Thoracic aorta (tissue), 2 donors: ENCODE measurements around the gene PTPRN2. TPM values are rescaled to one million over a fixed set of nuclear protein-coding genes. Genes with fewer than 3 reads are reported as not detected.

ENCODE experiments used
- ATAC-seq: fragments of 150-250 bp; one replicate; pipeline ENCODE4 v1.8.0; 2017; ENCODE audit warnings: low read depth; ENCODE audit not compliant: insufficient number of reproducible peaks, low FRiP score
- DNase-seq: peaks from one replicate; pipeline ENCODE4 v3.0.0-alpha.2; 2020; ENCODE audit warnings: low spot score
- H3K27ac ChIP-seq, 2 donors: fragments of 200-600 bp; sonication (generic); 1 replicate in 1 of 2; 2 replicates in 1 of 2; pipeline ENCODE4 v1.5.1; 2016; ENCODE audit warnings: mild to moderate bottlenecking in 2 of 2, moderate library complexity in 2 of 2
- H3K27me3 ChIP-seq: fragments of 200-600 bp; sonication (generic); replicated peaks from 2 replicates; pipeline ENCODE4 v1.6.0; 2016; ENCODE audit warnings: mild to moderate bottlenecking; ENCODE audit not compliant: insufficient read depth
- H3K36me3 ChIP-seq: fragments of 200-600 bp; sonication (generic); one replicate; pipeline ENCODE4 v1.5.1; 2016
- H3K4me1 ChIP-seq, 2 donors: fragments of 200-600 bp; sonication (generic); 1 replicate in 1 of 2; 2 replicates in 1 of 2; pipeline versions ENCODE4 v1.5.1 to v1.6.0; 2016; ENCODE audit warnings: low read depth in 2 of 2, mild to moderate bottlenecking in 1 of 2; ENCODE audit not compliant: control insufficient read depth in 1 of 2
- H3K4me3 ChIP-seq: fragments of 200-600 bp; sonication (generic); 2 replicates; pipeline ENCODE4 v1.5.1; 2016; ENCODE audit warnings: mild to moderate bottlenecking
- H3K9me3 ChIP-seq: fragments of 200-600 bp; sonication (generic); 2 replicates; pipeline ENCODE4 v1.5.1; 2016
- total RNA-seq, 2 donors: library from RNA; depleted of rRNA; stranded (reverse); fragments of >200 nt; gene quantifications; one replicate each; pipeline versions ENCODE4 v1.1.0 to v1.2.3, GENCODE V29; 2016
- TF ChIP-seq, protein P1 (sequence below): fragments of 200-600 bp; sonication (generic); IDR thresholded peaks from one replicate; pipeline ENCODE4 v1.5.1; 2019; ENCODE audit warnings: antibody characterized with exemption

The PTPRN2 gene
- total RNA-seq, 2 donors from 2014 or later = 2.2 to 3.1 TPM

DNA sequence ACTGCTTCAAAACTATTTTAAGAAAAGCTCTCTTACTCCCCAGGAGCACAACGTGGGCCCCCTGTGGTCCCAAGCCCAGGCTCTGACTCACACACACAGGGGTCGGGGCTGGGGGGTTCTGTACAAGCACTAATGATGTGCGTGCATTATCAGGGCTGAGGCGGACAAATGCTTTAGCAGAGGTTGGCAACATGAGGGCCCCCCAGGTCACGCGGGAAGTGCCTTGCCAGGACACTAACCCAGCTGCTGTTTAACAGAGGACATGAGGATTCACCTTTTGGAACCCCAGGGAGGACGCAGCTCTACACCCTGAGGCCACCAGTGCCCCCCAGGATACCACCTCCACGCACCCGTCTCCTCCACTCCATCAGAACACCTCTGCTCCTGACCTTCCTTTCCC is 908.0 kb downstream of the PTPRN2 start:
- ATAC-seq = no peak
- H3K27me3 ChIP-seq = peaks cover 15% of the 10 kb centered on the region
- no peaks in the 10 kb centered on the region for H3K9me3 ChIP-seq
- no peaks in the 10 kb centered on the region for H3K4me1 ChIP-seq
- DNase-seq = no peak
- no peaks in the 10 kb centered on the region for H3K36me3 ChIP-seq
- no peak overlapping the region for H3K4me3 ChIP-seq
- H3K27ac ChIP-seq = no peak overlapping the region
- TF ChIP-seq, protein P1, sequence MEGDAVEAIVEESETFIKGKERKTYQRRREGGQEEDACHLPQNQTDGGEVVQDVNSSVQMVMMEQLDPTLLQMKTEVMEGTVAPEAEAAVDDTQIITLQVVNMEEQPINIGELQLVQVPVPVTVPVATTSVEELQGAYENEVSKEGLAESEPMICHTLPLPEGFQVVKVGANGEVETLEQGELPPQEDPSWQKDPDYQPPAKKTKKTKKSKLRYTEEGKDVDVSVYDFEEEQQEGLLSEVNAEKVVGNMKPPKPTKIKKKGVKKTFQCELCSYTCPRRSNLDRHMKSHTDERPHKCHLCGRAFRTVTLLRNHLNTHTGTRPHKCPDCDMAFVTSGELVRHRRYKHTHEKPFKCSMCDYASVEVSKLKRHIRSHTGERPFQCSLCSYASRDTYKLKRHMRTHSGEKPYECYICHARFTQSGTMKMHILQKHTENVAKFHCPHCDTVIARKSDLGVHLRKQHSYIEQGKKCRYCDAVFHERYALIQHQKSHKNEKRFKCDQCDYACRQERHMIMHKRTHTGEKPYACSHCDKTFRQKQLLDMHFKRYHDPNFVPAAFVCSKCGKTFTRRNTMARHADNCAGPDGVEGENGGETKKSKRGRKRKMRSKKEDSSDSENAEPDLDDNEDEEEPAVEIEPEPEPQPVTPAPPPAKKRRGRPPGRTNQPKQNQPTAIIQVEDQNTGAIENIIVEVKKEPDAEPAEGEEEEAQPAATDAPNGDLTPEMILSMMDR = no peak

DNA sequence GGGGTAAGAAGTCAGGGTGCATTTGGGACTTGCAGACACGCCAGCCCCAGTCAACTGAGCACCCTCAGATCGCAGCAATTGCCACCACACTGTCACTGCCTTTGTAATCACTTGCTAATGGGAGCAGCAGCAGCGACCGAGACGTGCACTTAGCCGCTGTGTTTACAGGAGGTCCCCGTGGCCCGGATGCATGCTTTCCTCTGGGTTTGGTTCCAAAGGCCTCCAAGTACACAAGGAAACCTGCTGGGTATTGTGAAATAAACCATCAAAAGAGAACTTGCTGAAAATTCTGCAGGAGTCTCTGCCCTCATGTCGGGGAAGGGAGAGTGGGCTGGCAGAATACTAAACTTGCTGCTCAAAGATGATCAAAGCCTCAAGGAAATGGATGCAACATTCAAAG is 909.1 kb downstream of the PTPRN2 start:
- H3K27ac ChIP-seq = no peak overlapping the region
- DNase-seq (no peak), ATAC-seq (no peak)
- H3K36me3 ChIP-seq = no peaks in the 10 kb centered on the region
- no peak overlapping the region for H3K4me3 ChIP-seq
- TF ChIP-seq, protein P1 = no peak
- H3K27me3 ChIP-seq = peaks cover 10% of the 10 kb centered on the region
- no peaks in the 10 kb centered on the region for H3K9me3 ChIP-seq
- no peaks in the 10 kb centered on the region for H3K4me1 ChIP-seq

- Histone ChIP-seq H3K36me3 (no peaks in the 10 kb centered on the region), H3K4me3 (no peak overlapping the region), H3K4me1 (no peaks in the 10 kb centered on the region), H3K9me3 (no peaks in the 10 kb centered on the region), H3K27me3 (no peaks in the 10 kb centered on the region), H3K27ac (no peak overlapping the region)
- DNase-seq (no peak), ATAC-seq (no peak)
- TF ChIP-seq, protein P1 = no peak
Observed at GRCh38 chr7:157676456-157677255, 911.0 kb downstream of the PTPRN2 start.

- H3K27me3 ChIP-seq = no peaks in the 10 kb centered on the region
- DNase-seq (no peak), ATAC-seq (no peak)
- TF ChIP-seq, protein P1 = no peak
- H3K27ac ChIP-seq = no peak overlapping the region
- no peak overlapping the region for H3K4me3 ChIP-seq
- H3K4me1 ChIP-seq = no peaks in the 10 kb centered on the region
- H3K36me3 ChIP-seq = no peaks in the 10 kb centered on the region
- H3K9me3 ChIP-seq = no peaks in the 10 kb centered on the region
Observed at GRCh38 chr7:157676001-157676400, 911.6 kb downstream of the PTPRN2 start.

- H3K4me3 ChIP-seq = no peak overlapping the region
- TF ChIP-seq, protein P1 = no peak
- no peaks in the 10 kb centered on the region for H3K4me1 ChIP-seq
- no peak for ATAC-seq
- H3K27me3 ChIP-seq = no peaks in the 10 kb centered on the region
- no peaks in the 10 kb centered on the region for H3K9me3 ChIP-seq
- H3K27ac ChIP-seq = no peak overlapping the region
- no peaks in the 10 kb centered on the region for H3K36me3 ChIP-seq
- no peak for DNase-seq
Observed at GRCh38 chr7:157675427-157675927, 912.1 kb downstream of the PTPRN2 start.
